Measurements from ENCODE around the gene ZNRF4.

DNA sequence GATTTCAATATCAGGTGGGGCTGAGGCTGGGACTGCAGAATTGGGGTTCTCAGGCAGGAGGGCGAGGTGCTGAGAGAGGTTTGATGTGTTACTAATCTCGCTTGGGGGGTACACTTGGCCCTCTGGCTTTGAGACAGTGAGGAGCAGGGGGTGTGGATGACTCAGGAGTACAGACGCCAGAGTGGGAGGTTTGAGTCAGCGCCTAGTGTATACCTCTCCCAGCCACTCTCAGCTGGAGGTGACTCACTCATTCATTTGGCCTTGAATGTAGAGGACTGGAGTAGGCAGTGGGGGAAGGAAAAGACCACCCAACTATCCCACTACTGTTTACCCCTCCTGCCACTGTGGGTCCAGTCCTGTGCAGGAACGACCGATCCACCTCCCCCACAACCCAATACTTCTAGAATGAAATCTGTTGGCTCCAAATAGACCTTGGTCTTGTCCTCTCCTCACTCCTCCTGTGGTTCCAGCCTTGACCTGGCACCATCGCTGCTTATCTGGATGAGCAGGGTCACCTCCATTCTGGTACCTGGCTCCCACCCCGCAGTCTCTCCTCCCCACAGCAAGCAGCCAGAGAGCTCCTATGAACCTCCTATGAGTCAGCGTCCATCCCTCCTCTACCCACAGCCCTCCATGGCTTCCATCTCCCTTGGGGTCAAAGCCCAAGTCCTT, 20.1 kb upstream of the ZNRF4 start:
- TF ChIP-seq CTCF (IDR thresholded peaks at IDR 0.05; ENCODE audit: insufficient read depth, low read length, poor library complexity, severe bottlenecking): no peak
- TF ChIP-seq EZH2phosphoT487 (conservative IDR thresholded peaks at IDR 0.05; ENCODE audit: low read length): no peak

All from SU-DHL-6 (cell line).